NCI-H2227 (cell line): ENCODE data around the gene DNAJC7.
A peak's percentile ranks its signal among the peaks of the same experiment; 100 is the strongest.

ENCODE experiments used
- DNase-seq: peaks from one replicate; lab custom pipeline; 2025; ENCODE audit not compliant: unreplicated experiment; lab: John Stamatoyannopoulos, UW

The DNAJC7 gene

GRCh38 chr17:41930009-41930832 is 87.0 kb downstream of the DNAJC7 start, which contains the start of gene ODAD4:
Gene ODAD4, plus strand, starts transcription at chr17:41930617. Its CDS starts 107 bp downstream, at chr17:41930724.
- DNase-seq: peak; percentile 97

- DNase-seq: no peak
These were observed 88.5 kb downstream of the DNAJC7 start for GRCh38 chr17:41928693-41929251.
